GM12864 (cell line): ENCODE results near the gene MPC1L.

ENCODE experiments used
- DNase-seq: peaks from one replicate; pipeline ENCODE4 v3.0.0-alpha.2; 2011; ENCODE audit warnings: low read depth
- H3K4me3 ChIP-seq: 2 replicates; pipeline ENCODE4 v1.5.1; 2011; ENCODE audit warnings: mild to moderate bottlenecking, low read depth, low read length, control low read depth
- CTCF ChIP-seq: IDR thresholded peaks from 2 replicates; pipeline ENCODE4 v1.5.1; 2011; ENCODE audit warnings: low read depth, mild to moderate bottlenecking, moderate library complexity, low read length, control low read depth, inconsistent platforms; ENCODE audit errors: missing control alignments

MPC1L gene

GRCh38 chrX:40612511-40612910, 10.7 kb upstream of the MPC1L start:
- TF ChIP-seq CTCF = no peak
- no peak overlapping the region for H3K4me3 ChIP-seq
- DNase-seq = no peak

GRCh38 chrX:40615976-40616375, 7.3 kb upstream of the MPC1L start:
- DNase-seq = no peak
- no peak for TF ChIP-seq CTCF
- no peak overlapping the region for H3K4me3 ChIP-seq

- DNase-seq = no peak
- no peak for TF ChIP-seq CTCF
- H3K4me3 ChIP-seq = no peak overlapping the region
These were observed 5.7 kb upstream of the MPC1L start for GRCh38 chrX:40617566-40617965.

- DNase-seq = no peak
- no peak for TF ChIP-seq CTCF
- H3K4me3 ChIP-seq = no peak overlapping the region
These were observed 619 bp upstream of the MPC1L start for GRCh38 chrX:40622479-40623138.

GRCh38 chrX:40623665-40624064, 437 bp downstream of the MPC1L start:
- H3K4me3 ChIP-seq = no peak overlapping the region
- DNase-seq = no peak
- TF ChIP-seq CTCF = no peak

- DNase-seq = no peak
- H3K4me3 ChIP-seq = no peak overlapping the region
- no peak for TF ChIP-seq CTCF
These were observed 2.1 kb downstream of the MPC1L start for GRCh38 chrX:40625294-40625693.

- no peak overlapping the region for H3K4me3 ChIP-seq
- no peak for TF ChIP-seq CTCF
- DNase-seq = no peak
These were observed 5.3 kb downstream of the MPC1L start for GRCh38 chrX:40628506-40628905.
